ENCODE measurements around the gene MID2.

GRCh38 chrX:107934262-107934661, 108.6 kb downstream of the MID2 start:
- no peak for TF ChIP-seq POLR2AphosphoS5 (IDR thresholded peaks at IDR 0.05; ENCODE audit: low read depth, low read length)
- TF ChIP-seq POLR2A (IDR thresholded peaks at IDR 0.05; ENCODE audit: low read depth, low read length) = no peak
- no peak for TF ChIP-seq TAF1 (IDR thresholded peaks at IDR 0.05; ENCODE audit: low read depth, low read length)
- TF ChIP-seq SPI1 (IDR thresholded peaks at IDR 0.05; ENCODE audit: low read depth, low read length) = no peak
